ENCODE results near the gene HIF3A.

- TF ChIP-seq CTCF (IDR thresholded peaks at IDR 0.05) (no peak), POLR2A (IDR thresholded peaks at IDR 0.05) (no peak)
These were observed 23.7 kb downstream of the HIF3A start for GRCh38 chr19:46320559-46320958.

Data from breast epithelium (tissue), 3 donors.